Panc1 (cell line): Measurements from ENCODE around the gene DDI2. TPM values are rescaled to one million over a fixed set of nuclear protein-coding genes. Genes with fewer than 3 reads are reported as not detected.

ENCODE experiments used
- total RNA-seq: library from RNA; stranded (reverse); gene quantifications from one replicate; pipeline ENCODE4 v1.2.1, GENCODE V29; 2021; ENCODE audit not compliant: unreplicated experiment

DDI2 gene
- total RNA-seq, 1 experiment from 2014 or later: 27.7 TPM

Other genes starting within 250 kb of the DDI2 start
- 90.8 TPM for gene EFHD2, start 207.6 kb upstream of the DDI2 start, total RNA-seq
- gene CTRC, start 179.0 kb upstream of the DDI2 start, total RNA-seq: 1.1 TPM
- 0.72 TPM for gene CELA2A, start 160.7 kb upstream of the DDI2 start, total RNA-seq
- not detected for gene CELA2B, start 141.4 kb upstream of the DDI2 start, total RNA-seq
- 7.5 TPM for gene CASP9, start 93.2 kb upstream of the DDI2 start, total RNA-seq
- gene DNAJC16, start 90.6 kb upstream of the DDI2 start, total RNA-seq: 22.0 TPM
- gene AGMAT, start 32.4 kb upstream of the DDI2 start, total RNA-seq: 3.1 TPM
- 54.6 TPM for gene PLEKHM2, start 66.9 kb downstream of the DDI2 start, total RNA-seq
- 0.64 TPM for gene SLC25A34, start 118.8 kb downstream of the DDI2 start, total RNA-seq
- not detected for gene TMEM82, start 125.0 kb downstream of the DDI2 start, total RNA-seq
- 4.3 TPM for gene FBLIM1, start 141.3 kb downstream of the DDI2 start, total RNA-seq
- 2.6 TPM for gene UQCRHL, start 190.2 kb downstream of the DDI2 start, total RNA-seq
- 58.3 TPM for gene SPEN, start 230.2 kb downstream of the DDI2 start, total RNA-seq